Measurements from ENCODE around the gene TAF4.
"Not testable (repeated sequence)": the region's sequence is repeated elsewhere in the genome, so short reads cannot be mapped to it uniquely, and the experiment has no call there.

The TAF4 gene

DNA sequence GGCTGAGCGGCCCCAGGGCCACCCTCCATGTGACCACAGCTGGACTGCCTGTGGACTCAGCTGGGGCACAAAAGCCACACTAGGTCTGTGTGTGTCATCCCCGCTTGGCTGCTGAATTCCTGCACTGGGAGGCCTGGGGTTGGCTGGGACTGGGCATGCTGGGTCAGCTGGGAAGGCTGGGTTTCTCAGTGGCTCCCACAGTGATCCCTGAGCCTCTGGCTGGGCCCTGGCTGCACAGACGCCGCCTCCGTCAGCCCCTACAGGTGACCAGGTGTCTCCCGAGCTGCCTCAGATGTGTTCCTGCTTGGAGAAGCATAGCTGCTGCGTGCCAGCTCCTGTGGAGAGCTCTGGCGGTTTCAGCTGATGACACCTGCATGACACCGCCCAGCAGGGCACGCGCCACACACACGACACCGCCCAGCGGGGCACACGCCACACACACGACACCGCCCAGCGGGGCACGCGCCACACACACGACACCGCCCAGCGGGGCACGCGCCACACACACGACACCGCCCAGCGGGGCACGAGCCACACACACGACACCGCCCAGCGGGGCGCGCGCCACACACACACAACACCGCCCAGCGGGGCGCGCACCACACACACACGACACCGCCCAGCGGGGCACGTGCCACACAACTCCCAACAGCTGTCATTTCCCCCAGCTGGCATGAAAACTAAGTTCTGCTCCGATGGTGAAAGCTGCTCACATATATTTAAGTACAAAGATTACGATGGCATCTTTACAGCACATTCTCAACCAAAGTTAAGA, 88.8 kb downstream of the TAF4 start:
- DNase-seq, result no peak

DNA sequence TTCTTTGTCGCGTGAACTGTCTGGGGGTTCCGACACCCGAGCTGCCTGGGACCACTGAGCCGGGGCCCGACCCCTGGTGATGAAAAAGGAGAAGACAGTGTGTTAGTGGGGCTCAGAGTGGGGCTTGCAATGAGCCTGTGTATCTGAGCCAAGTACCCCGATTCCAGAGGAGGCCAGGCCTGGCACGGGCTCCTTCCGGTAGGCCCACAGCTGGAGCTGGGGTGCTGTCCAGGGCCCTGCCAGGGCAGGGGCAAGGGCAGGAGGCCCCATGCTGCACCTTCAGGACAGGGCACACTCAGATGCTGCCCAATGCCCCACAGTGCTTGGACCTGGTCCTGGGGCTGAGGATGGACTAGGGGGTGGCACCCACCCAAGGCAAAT, 89.4 kb downstream of the TAF4 start:
- no peak for DNase-seq

- no peak for DNase-seq
These were observed 90.1 kb downstream of the TAF4 start for GRCh38 chr20:61975407-61976129.

DNA sequence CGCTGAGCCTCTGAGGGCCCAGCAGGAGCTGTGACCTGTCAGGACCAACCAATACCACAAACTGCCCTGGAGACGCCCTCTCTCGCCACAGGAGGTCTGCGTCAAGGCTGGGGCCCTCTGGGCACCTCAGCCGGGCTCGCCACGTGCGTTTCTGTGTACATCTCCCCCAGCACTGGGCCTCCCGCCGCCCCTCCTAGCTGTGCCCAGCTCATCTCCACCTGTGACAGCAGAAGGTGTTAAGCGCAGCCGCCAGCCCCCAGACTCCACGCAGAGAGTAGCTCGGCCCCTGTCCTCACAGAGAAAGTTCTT, 91.4 kb downstream of the TAF4 start:
- no peak for DNase-seq

DNA sequence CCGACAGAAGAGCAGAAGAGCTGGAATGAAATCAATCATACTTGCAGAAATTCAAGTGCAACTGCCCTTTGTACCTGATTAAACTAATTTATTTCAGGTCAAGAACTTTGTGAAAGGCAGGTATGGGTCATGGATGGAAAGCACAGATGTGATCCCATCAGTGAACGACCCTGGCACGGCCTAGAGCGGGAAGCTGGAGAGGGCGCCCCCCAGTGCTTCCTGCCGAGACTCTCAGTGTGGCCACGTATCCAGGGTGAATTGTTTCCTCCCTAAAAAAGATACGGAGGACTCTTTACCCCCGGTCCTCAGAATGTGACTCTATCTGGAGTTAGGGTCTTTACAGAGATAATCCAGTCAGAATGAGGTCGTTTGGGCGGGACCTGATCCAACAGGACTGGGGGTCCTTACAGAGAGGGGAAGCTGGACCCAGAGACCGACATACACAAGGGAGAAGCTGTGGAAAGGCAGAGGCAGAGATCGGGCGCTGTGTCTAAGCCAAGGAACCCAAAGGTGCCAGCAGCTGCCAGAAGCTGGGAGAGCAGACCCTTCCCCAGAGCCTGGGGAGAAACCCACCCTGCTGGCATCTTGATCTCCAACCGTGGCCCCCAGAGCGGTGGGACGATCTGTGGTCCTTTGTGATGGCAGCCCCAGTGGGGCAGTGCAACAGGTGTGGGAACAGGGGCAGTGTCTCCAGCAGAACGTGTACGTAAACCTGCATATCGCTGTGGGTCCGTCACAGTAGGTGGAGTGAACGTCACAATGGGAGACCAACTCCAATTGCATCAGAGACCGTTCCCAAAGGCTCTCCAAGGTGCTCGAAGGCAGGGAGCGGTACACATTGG, 91.9 kb downstream of the TAF4 start:
- no peak for DNase-seq

GRCh38 chr20:61972636-61973508, 92.8 kb downstream of the TAF4 start:
- no peak for DNase-seq

GRCh38 chr20:61971595-61971994, 94.1 kb downstream of the TAF4 start:
- DNase-seq, result not testable (repeated sequence)

DNA sequence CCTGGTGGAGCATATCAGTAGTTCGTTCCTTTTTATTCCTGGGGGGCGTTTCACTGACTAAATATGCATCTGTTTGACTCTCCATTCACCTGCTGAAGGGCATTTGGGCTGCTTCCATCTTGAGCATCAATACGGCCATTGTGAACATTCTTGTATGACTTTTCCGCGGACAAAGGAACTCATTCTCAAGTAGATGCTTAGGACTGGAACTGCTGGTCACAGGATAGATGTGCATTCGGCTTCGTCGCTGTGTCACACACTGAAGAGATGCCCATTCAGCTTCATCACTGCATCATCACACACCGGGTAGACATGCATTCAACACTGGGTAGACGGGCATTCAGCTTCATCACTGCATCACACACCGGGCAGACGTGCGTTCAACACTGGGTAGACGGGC, 95.3 kb downstream of the TAF4 start:
- no peak for DNase-seq

- no peak for DNase-seq
These were observed 95.9 kb downstream of the TAF4 start for GRCh38 chr20:61969806-61970205.

DNA sequence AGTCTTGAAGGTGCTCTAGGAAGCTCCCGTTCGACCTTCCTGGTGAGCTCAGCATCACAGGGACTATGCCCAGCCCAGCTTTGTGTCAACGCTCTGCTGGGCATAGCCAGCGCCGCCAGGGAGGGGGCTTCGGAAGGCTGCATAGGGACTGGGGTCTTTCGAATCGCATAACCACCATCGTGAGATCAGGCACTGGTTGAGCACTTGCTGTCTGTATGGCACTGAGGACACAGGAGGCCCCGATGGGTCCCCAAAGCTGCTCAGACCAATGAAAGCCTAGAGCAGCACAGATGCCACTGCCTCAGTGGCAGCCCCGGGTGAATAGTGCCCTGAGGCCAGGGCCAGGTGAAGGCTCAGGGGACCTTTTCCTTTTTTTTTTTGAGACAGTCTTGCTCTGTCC, 96.7 kb downstream of the TAF4 start:
- no peak for DNase-seq

- no peak for DNase-seq
These were observed 97.5 kb downstream of the TAF4 start for GRCh38 chr20:61968036-61968810.

- no peak for DNase-seq
These were observed 98.4 kb downstream of the TAF4 start for GRCh38 chr20:61967300-61967699.

DNA sequence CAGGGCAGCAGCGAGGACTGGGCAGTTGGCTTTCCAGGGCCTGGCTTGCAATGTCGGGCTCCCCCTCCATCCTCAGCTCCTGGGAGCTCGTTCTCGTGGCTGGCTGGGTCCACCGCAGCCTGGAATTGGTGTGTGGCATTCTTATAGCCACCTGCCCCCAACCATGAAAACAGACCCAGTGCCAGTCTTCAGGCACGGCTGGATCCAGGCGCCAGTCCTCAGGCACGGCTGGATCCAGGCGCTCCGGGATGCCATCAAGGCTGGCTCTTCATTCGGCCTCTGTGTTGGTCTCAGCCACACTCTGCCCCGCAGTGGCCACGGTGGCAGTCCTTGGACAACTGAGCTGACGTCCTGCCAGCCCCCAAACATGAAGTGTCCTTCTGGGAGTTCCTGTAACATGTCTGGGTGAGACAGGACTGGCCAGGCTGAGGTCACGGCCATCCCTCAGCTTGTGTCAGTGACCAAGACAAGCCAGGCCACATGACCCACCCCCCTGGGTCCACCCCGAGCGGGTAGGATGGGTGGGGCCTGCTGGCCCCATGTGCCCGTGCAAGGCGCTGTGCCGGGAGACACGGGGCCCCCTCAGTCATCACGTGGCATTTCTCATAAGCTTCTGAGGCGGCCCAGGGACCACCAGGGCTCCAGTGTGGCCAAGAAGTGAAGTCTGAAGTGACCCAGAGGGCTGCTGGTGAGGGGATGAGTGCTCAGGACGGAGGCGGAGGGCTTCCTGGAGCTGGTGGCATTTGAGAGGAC, 99.0 kb downstream of the TAF4 start:
- DNase-seq, result no peak

DNA sequence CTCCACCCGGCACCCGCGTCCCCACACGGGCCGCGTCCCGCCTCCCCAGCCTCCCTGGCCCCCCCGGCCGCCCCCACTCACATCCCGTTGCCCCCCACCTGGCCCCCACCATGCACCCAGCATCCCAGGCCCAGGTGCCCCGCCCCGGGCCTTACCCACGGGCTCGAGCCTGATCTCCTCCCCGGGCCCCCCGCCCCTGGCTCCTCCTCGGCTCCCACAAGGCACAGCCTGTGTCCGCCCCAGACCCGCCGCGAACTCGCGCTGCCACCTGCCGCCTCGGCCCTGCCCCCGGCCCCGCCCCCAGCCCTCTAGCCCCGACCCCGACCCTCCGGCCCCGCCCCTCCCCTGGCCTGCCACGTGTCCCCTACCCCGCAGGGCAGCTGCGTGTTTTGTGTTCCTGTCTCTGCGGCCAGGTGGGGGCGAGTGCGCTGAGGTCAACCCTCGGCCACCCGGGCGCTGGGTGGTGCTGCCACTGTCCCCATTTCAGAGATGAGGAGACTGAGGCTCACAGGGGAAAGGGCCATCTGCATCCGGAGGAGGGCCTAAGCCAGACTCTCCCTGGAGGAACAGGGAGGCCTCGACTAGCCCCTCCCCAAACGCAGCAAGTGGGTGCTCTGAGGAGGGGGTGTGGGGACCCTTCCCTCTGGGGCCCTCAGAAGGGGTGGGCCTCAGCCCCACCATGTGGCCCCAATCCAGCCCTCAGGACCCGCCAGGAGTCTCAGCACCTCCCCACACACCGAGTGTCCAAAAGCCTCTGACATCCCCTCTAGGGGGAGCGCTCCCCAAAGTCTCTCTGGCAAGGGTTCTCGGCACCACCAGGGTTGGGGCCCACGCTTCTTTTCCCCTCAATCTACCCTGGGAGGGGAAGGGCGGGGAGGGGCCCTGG, 99.8 kb downstream of the TAF4 start:
- DNase-seq, result no peak

DNA sequence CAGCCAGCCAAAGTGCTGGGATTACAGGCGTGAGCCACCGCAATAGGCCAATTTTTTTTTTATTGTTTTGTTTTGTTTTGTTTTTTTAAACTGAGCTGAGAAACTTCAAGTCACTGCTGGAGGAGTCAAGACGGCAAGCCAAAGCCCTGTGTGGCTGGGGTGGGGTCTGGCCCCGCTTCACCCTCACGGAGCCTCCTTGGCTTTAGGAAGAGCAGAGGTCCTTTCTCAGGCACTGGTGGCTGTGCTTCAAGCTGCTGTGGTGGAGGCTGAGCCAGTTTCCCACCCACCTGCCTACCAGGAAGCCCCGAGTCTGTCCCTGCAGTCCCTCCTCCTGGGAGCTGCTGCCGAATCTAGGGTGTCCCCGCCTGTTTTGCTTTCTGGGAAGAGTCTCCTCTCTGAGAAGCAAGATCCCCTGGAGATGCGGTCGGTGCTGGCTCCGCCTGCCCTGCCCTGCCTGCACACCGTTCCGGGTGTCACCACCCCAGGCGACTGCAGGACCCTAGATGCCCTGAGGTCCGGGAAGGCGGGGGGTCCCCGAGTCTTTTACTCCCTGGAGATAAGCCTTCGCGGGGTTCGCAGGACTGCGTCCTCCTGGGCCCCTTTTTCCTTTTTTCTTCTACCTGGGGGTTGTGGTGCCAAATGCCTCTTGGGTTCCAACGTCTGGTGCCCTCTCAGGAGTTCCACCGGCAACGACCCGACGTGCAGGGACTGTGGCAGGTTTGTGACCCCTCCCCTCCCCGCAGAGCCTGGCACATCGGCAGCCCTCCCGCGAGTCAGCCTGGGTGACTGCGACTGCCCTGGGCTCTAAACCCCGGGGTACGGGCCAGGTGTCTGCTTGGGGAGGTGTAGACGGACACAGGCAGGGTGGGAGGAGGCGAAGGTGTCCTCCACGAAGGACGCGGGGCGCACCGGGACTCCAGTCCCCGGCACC, 100.7 kb downstream of the TAF4 start:
- DNase-seq, result no peak

DNA sequence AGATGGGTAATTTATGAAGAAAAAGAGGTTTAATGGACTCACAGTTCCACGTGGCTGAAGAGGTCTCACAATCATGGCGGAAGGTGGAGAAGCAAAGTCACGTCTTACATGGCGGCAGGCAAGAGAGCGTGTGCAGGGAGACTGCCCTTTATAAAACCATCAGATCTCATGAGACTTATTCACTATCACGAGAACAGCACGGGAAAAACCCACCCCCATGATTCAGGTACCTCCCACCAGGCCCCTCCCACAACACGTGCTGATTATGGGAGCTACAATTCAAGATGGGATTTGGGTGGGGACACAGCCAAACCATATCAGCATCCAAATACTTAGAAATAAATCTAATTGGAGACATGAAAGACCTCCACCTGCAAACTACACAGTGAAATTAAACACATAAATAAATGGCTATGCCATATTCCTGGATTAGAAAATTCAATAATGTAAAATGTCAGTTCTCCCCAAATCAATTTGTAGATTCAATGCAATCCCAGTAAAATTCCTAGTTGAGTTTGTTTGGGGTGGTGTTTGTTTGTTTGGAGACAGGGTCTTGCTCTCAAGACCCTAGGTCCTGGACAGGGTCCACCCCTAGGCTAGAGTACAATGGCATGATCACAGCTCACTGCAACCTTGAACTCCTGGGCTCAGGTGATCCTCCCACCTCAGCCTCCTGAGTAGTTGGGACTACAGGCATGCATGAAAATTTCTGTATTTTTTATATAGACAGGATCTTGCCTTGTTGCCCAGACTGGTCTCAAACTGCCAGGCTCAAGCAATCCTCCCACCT, 101.6 kb downstream of the TAF4 start:
- no peak for DNase-seq

DNA sequence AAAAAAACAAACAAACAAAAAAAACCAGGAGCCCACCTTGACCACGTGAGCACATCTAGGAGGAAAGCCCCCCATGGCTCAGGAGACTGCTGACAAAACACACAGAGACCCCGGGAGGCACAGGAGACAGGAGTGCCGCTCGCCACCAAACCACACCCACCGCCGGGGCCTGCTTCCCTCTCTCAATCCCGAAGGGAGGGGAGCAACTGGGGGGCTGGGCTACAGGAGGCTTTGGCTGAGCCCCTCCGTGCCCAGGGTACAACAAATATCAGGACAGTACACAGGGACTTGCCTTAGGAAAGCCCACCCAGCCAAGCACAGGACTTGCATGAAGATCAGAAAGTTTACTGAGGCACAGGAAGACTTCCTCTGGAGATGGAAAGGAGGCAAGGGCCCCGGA, 102.5 kb downstream of the TAF4 start:
- no peak for DNase-seq

GRCh38 chr20:61960836-61961235, 104.8 kb downstream of the TAF4 start:
- DNase-seq, result no peak

Measured in MV-4-11 (cell line).